GM20000 (cell line): ENCODE measurements around the gene CELSR1.
A peak's percentile ranks its signal among the peaks of the same experiment; 100 is the strongest.

Source experiments
- DNase-seq: peaks from one replicate; pipeline ENCODE4 v3.0.0; 2012; ENCODE audit warnings: low spot score
- TF ChIP-seq, protein P1 (sequence below): IDR thresholded peaks from 2 replicates; pipeline ENCODE4 v1.5.1; 2012; ENCODE audit warnings: mild to moderate bottlenecking, control low read depth; ENCODE audit errors: extremely low read depth, missing control alignments

The CELSR1 gene

DNA sequence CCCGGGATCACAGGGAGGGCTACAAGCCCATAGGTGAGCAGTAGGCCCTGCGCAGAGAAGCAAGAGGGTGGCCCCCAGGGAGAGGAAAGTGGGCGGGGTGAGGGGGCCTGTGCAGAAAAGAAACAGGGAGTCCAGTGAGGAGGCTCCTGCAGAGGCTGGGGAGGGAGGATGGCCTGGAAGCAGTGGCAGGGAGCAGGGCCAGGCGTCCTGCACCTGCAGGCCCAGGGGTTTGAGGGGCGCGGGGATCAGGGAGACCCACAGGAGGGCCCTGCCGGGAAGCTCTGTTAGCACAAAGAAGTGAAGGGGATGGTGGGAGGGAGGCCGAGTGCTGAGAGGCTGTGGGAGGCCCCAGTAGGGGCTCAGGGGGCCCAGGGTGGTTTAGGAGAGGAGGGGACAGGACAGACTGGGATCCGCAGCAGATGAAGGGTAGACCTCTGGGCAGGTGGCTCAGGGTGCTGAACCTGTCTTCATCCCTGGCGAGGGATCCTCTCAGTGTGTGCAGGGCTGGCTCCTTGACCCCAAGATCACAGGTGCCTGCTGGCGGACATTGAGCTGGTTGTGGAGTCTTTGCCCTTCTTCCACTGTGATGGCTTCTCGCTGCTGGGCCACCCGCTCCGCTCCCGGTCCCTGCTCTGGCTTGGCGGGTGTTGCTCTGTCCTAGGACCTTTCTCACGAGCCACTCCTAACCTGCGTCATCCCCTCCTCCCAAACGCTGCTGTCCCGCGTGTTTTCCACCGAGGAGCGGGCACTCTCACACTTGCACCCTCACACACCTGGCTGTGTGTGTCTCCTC lies 31.8 kb upstream of the CELSR1 start:
- TF ChIP-seq, protein P1, sequence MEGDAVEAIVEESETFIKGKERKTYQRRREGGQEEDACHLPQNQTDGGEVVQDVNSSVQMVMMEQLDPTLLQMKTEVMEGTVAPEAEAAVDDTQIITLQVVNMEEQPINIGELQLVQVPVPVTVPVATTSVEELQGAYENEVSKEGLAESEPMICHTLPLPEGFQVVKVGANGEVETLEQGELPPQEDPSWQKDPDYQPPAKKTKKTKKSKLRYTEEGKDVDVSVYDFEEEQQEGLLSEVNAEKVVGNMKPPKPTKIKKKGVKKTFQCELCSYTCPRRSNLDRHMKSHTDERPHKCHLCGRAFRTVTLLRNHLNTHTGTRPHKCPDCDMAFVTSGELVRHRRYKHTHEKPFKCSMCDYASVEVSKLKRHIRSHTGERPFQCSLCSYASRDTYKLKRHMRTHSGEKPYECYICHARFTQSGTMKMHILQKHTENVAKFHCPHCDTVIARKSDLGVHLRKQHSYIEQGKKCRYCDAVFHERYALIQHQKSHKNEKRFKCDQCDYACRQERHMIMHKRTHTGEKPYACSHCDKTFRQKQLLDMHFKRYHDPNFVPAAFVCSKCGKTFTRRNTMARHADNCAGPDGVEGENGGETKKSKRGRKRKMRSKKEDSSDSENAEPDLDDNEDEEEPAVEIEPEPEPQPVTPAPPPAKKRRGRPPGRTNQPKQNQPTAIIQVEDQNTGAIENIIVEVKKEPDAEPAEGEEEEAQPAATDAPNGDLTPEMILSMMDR: no peak
- DNase-seq: no peak

DNA sequence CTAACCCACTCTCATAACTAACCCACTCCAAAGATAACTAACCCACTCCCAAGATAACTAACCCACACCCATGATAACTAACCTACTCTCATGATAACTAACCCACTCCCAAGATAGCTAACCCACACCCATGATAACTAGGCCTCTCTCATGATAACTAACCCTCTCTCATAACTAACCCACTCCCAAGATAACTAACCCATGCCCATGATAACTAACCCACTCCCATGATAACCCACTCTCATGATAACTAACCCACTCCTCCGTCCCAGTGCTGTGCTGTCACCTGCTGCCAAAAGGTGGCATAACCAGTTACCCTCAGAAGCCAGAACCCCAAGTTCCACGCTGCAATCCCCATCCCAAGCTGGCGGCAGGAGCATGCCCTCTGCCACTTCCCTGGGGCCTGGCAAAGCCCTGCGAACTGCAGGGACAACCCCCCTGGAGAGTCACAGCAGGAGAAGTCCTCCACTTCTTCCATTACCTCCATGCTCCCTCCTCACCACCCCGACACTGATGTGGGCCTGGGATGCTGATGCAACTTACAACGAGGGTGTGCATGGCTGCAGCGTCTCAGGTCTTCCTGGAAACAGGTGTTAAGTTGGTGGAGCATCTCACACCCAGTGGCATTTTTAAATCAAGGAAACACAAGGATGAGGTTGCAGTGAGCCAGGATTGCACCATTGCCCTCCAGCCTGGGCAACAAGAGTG lies 30.8 kb upstream of the CELSR1 start:
- no peak for DNase-seq
- TF ChIP-seq, protein P1: no peak

DNA sequence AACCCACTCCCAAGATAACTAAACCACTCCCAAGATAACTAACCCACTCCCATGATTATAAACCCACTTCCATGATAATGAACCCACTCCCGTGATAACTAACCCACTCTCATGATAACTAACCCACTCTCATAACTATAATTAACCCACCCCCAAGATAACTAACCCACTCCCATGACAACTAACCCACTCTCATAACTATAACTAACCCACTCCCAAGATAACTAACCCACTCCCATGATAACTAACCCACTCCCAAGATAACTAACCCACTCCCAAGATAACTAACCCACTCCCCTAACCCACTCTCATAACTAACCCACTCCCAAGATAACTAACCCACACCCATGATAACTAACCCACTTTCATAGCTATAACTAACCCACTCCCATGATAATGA lies 30.1 kb upstream of the CELSR1 start:
- TF ChIP-seq, protein P1: no peak
- DNase-seq: no peak

DNA sequence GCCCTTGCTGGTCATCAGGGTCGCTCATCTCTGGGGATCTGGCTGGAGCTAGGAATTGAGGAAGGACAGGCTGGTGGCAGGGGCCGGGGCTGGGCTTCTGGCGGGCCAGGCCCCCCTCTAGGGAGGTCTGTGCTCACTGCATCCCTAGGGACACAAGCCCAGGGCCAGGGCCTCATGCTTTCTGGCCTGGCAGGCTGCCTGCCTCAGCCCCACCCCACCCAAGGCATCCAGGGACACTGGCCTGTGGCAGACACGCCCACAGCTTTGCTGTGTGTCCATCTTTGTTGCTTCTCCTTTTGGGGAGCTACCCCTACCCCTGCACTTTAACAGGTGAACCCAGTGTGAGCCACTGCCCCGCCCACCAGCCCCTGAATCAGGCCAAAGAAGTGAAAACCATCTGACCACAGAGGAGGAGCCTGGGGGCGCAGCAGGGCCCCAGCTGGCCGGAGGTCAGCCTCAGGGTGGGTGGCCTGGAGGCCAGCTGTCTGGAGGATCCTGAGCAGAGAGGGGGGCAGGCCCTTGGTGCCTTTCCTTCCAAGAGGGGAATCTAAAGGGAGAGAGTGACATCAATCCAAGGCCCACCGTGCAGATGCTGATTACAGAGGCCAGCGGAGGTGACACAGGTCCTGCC lies 26.8 kb upstream of the CELSR1 start:
- TF ChIP-seq, protein P1: no peak
- DNase-seq: no peak

DNA sequence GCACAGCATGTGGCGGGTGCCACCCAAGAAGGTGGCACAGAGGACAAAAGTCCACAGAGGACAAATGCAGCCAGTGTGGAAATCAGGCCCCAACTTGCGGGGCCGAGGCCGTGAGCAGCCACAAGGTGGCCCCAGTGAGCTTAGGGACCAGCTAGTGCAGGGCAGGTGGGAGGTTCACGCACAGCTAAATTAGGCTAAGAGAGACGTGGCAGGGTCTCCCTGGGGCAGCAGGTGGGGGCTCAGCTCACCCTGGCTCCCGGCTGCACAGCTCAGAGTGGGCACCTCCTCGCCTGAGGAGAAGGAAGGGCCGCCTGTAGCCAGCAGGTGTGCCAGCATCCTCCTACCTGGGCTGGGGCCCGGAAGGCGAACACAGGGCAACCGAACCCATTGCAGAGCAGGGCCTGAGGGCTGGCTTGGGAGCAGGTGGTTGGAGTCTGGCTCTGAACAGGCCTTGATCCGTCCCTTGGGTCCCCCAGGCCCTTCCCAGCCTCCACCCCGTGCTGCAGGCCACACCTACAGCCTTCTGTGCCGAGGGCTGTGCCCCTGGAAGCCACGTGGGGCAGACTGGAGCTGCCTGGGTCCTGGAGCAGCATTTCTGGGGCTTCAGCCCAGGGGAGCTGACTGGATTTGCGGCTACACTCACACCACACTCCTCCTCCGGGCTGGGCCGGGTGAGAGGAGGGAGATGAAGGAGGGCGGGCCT lies 26.1 kb upstream of the CELSR1 start:
- DNase-seq: peak; percentile 81

DNA sequence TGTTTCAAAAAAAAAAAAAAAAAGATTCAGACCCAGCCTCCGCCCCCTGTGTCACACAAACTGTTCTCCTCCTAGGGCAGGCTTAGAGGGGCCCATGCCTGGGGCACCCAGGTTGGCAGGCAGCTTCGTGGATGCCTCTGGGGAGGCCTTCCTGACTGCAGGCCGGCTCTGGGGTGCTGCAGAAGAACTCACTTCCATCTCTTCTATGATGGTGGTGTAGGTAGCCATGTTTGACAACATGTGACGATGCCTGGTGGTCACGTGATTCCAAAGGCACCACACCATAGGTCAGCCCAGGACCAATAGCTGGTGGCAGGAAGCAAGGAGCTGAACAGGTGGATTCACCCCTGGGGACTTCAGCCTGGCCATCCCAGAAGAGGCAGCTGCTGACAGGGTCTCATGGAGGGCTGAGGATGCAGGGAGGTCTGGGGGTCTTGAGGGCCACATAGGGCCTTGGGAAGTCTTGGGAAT lies 24.1 kb upstream of the CELSR1 start:
- peak; percentile 77 for DNase-seq
- TF ChIP-seq, protein P1: no peak

More for the DNA sequence above, 26.1 kb upstream of the CELSR1 start:
- TF ChIP-seq, protein P1: peak; percentile 83
